Stimulated activated memory B cell treated with anti-CD40 and anti-IgM and Interleukin-4, amounts not matched to agents 10 μg/mL and 1 μg/mL and 100 μg/mL, for 72 hours (primary cell): ENCODE results near the gene MICB.
"Not testable (repeated sequence)": the region's sequence is repeated elsewhere in the genome, so short reads cannot be mapped to it uniquely, and the experiment has no call there.

Experiments
- ATAC-seq: fragments of 150-1000 bp; cut with Tn5 transposase; 2 replicates; pipeline ENCODE4 v1.10.0; 2021
- H3K27ac Mint-ChIP-seq: one replicate; pipeline ENCODE4 v1.8.0; 2022; ENCODE audit warnings: mild to moderate bottlenecking, mixed read lengths
- H3K27me3 Mint-ChIP-seq: one replicate; pipeline ENCODE4 v1.8.0; 2022; ENCODE audit warnings: mixed read lengths
- H3K36me3 Mint-ChIP-seq: one replicate; pipeline ENCODE4 v1.8.0; 2022; ENCODE audit warnings: mixed read lengths
- H3K4me1 Mint-ChIP-seq: one replicate; pipeline ENCODE4 v1.8.0; 2022; ENCODE audit warnings: mixed read lengths
- H3K4me3 Mint-ChIP-seq: one replicate; pipeline ENCODE4 v1.8.0; 2022; ENCODE audit warnings: mild to moderate bottlenecking, moderate library complexity, mixed read lengths
- H3K9me3 Mint-ChIP-seq: one replicate; pipeline ENCODE4 v1.8.0; 2022; ENCODE audit warnings: mixed read lengths

The MICB gene

GRCh38 chr6:31535538-31536324 is 37.8 kb downstream of the MICB start:
- H3K27me3 Mint-ChIP-seq: no peaks in the 10 kb centered on the region
- no peak overlapping the region for H3K4me3 Mint-ChIP-seq
- peaks cover 40% of the 10 kb centered on the region for H3K4me1 Mint-ChIP-seq
- no peaks in the 10 kb centered on the region for H3K9me3 Mint-ChIP-seq
- no peak for ATAC-seq
- H3K36me3 Mint-ChIP-seq: peaks cover 77% of the 10 kb centered on the region
- H3K27ac Mint-ChIP-seq: no peak overlapping the region

GRCh38 chr6:31538805-31539400 is 41.0 kb downstream of the MICB start:
- Mint-ChIP-seq H3K4me3 (peak overlapping the region; percentile 48), H3K9me3 (no peaks in the 10 kb centered on the region), H3K36me3 (peaks cover 67% of the 10 kb centered on the region), H3K27ac (peak overlapping the region; percentile 92), H3K4me1 (peaks cover 38% of the 10 kb centered on the region), H3K27me3 (no peaks in the 10 kb centered on the region)
- no peak for ATAC-seq

GRCh38 chr6:31540640-31541039 is 42.7 kb downstream of the MICB start:
- Mint-ChIP-seq H3K4me3 (peak overlapping the region; percentile 84), H3K4me1 (peaks cover 38% of the 10 kb centered on the region), H3K27me3 (no peaks in the 10 kb centered on the region), H3K27ac (peak overlapping the region; percentile 92), H3K9me3 (no peaks in the 10 kb centered on the region), H3K36me3 (peaks cover 51% of the 10 kb centered on the region)
- ATAC-seq: no peak

GRCh38 chr6:31541059-31541657 is 43.2 kb downstream of the MICB start:
- no peaks in the 10 kb centered on the region for H3K9me3 Mint-ChIP-seq
- peak; percentile 46 for ATAC-seq
- peaks cover 46% of the 10 kb centered on the region for H3K36me3 Mint-ChIP-seq
- peak overlapping the region; percentile 92 for H3K27ac Mint-ChIP-seq
- peaks cover 38% of the 10 kb centered on the region for H3K4me1 Mint-ChIP-seq
- no peaks in the 10 kb centered on the region for H3K27me3 Mint-ChIP-seq
- peak overlapping the region; percentile 84 for H3K4me3 Mint-ChIP-seq

- peak; percentile 91 for ATAC-seq
These were observed 43.9 kb downstream of the MICB start, which contains the start of gene DDX39B for GRCh38 chr6:31541658-31542521. TSS of gene DDX39B (minus strand) at chr6:31542003. CDS start at chr6:31540532, 1,471 bp downstream.

GRCh38 chr6:31543639-31544038 is 45.7 kb downstream of the MICB start:
- Mint-ChIP-seq H3K36me3 (peaks cover 30% of the 10 kb centered on the region), H3K27me3 (no peaks in the 10 kb centered on the region), H3K4me3 (no peak overlapping the region), H3K9me3 (no peaks in the 10 kb centered on the region), H3K27ac (no peak overlapping the region), H3K4me1 (peaks cover 49% of the 10 kb centered on the region)
- no peak for ATAC-seq

More at GRCh38 chr6:31541658-31542521, 43.9 kb downstream of the MICB start, which contains the start of gene DDX39B:
- H3K27me3 Mint-ChIP-seq: no peaks in the 10 kb centered on the region
- peak within 1 kb of the TSS; percentile 84 for H3K4me3 Mint-ChIP-seq
- H3K9me3 Mint-ChIP-seq: no peaks in the 10 kb centered on the region
- peak within 1 kb of the TSS; percentile 92 for H3K27ac Mint-ChIP-seq
- peaks cover 45% of the 10 kb centered on the region for H3K4me1 Mint-ChIP-seq
- H3K36me3 Mint-ChIP-seq: peaks cover 40% of the 10 kb centered on the region

- Mint-ChIP-seq H3K9me3 (no peaks in the 10 kb centered on the region), H3K27ac (no peak overlapping the region), H3K4me1 (peaks cover 47% of the 10 kb centered on the region), H3K4me3 (no peak overlapping the region), H3K27me3 (no peaks in the 10 kb centered on the region), H3K36me3 (peaks cover 19% of the 10 kb centered on the region)
- no peak for ATAC-seq
These were observed 46.7 kb downstream of the MICB start for GRCh38 chr6:31544676-31545075.

GRCh38 chr6:31545291-31545690 is 47.3 kb downstream of the MICB start:
- Mint-ChIP-seq H3K9me3 (no peaks in the 10 kb centered on the region), H3K4me1 (peaks cover 41% of the 10 kb centered on the region), H3K36me3 (peaks cover 13% of the 10 kb centered on the region), H3K27me3 (no peaks in the 10 kb centered on the region), H3K4me3 (no peak overlapping the region), H3K27ac (no peak overlapping the region)
- no peak for ATAC-seq

GRCh38 chr6:31546339-31546957 is 48.5 kb downstream of the MICB start, which contains the start of gene ATP6V1G2:
TSS of gene ATP6V1G2 (minus strand) at chr6:31546608. CDS start at chr6:31546559, 49 bp downstream.
- H3K4me3 Mint-ChIP-seq: peak within 1 kb of the TSS; percentile 88
- ATAC-seq: peak; percentile 79
- H3K27me3 Mint-ChIP-seq: no peaks in the 10 kb centered on the region
- peaks cover 8% of the 10 kb centered on the region for H3K36me3 Mint-ChIP-seq
- H3K27ac Mint-ChIP-seq: peak within 1 kb of the TSS; percentile 66
- H3K9me3 Mint-ChIP-seq: no peaks in the 10 kb centered on the region
- H3K4me1 Mint-ChIP-seq: peaks cover 37% of the 10 kb centered on the region

GRCh38 chr6:31546958-31547726 is 49.2 kb downstream of the MICB start, which contains the start of gene NFKBIL1:
TSS of gene NFKBIL1 (plus strand) at chr6:31547608. CDS start at chr6:31547695, 87 bp downstream.
- Mint-ChIP-seq H3K9me3 (no peaks in the 10 kb centered on the region), H3K4me1 (peaks cover 44% of the 10 kb centered on the region), H3K4me3 (peak within 1 kb of the TSS; percentile 88), H3K27me3 (no peaks in the 10 kb centered on the region), H3K27ac (peak within 1 kb of the TSS; percentile 66), H3K36me3 (peaks cover 7% of the 10 kb centered on the region)
- peak; percentile 94 for ATAC-seq

- Mint-ChIP-seq H3K9me3 (no peaks in the 10 kb centered on the region), H3K36me3 (peaks cover 7% of the 10 kb centered on the region), H3K27me3 (no peaks in the 10 kb centered on the region), H3K4me1 (peaks cover 46% of the 10 kb centered on the region), H3K4me3 (peak overlapping the region; percentile 88), H3K27ac (peak overlapping the region; percentile 66)
- ATAC-seq: no peak
These were observed 50.0 kb downstream of the MICB start for GRCh38 chr6:31547727-31548543.

GRCh38 chr6:31548544-31548873 is 50.6 kb downstream of the MICB start:
- peaks cover 46% of the 10 kb centered on the region for H3K4me1 Mint-ChIP-seq
- H3K27me3 Mint-ChIP-seq: no peaks in the 10 kb centered on the region
- H3K36me3 Mint-ChIP-seq: peaks cover 7% of the 10 kb centered on the region
- H3K4me3 Mint-ChIP-seq: peak overlapping the region; percentile 88
- no peak for ATAC-seq
- H3K27ac Mint-ChIP-seq: peak overlapping the region; percentile 66
- H3K9me3 Mint-ChIP-seq: no peaks in the 10 kb centered on the region

- not testable (repeated sequence) for H3K9me3 Mint-ChIP-seq, H3K27me3 Mint-ChIP-seq, H3K36me3 Mint-ChIP-seq
- Mint-ChIP-seq H3K4me3 (peak overlapping the region; percentile 61), H3K27ac (peak overlapping the region; percentile 73), H3K4me1 (peaks cover 60% of the 10 kb centered on the region)
- peak; percentile 39 for ATAC-seq
These were observed 53.4 kb downstream of the MICB start for GRCh38 chr6:31551371-31551770.
